HCT116 (cell line): ENCODE data around the gene ACOT12. TPM values are rescaled to one million over a fixed set of nuclear protein-coding genes. Genes with fewer than 3 reads are reported as not detected.

Experiments used
- ATAC-seq: fragments of 200-7000 bp; cut with Tn5 transposase; 2 replicates; pipeline ENCODE4 v1.9.1; 2020; ENCODE audit warnings: mild to moderate bottlenecking, moderate library complexity
- BruUV-seq: library from RNA; stranded (reverse); fragments of 400-500 nt; replicated peaks from 2 replicates; lab custom pipeline; 2021; lab: Mats Ljungman, UMichigan
- CTCF ChIA-PET: fragments of 300-600 bp; sonication (Branson Sonifier 250); formaldehyde crosslinking; loops from one replicate; lab custom pipeline; 2021; ENCODE audit warnings: antibody characterized with exemption; lab: Charles Lee
- POLR2A ChIA-PET: fragments of 300-600, 350-600 bp; sonication (Branson Sonifier 250); formaldehyde crosslinking; loops from one replicate; lab custom pipeline; 2021; ENCODE audit warnings: antibody characterized with exemption; lab: Charles Lee
- RAD21 ChIA-PET, 2 experiments: fragments of 300-600 bp; sonication (Branson Sonifier 250); formaldehyde crosslinking; loops; one replicate each; lab custom pipeline; 2023; ENCODE audit warnings: low total read pairs in 2 of 2; ENCODE audit not compliant: uncharacterized antibody in 2 of 2, unreplicated experiment in 2 of 2, low non-redundant PET in 1 of 2; lab: Charles Lee
- DNase-seq: peaks from one replicate; pipeline ENCODE4 v3.0.0-alpha.2; 2010; ENCODE audit warnings: low read depth, low spot score
- H2AFZ ChIP-seq: fragments of 200-600 bp; shearing (Covaris generic), sonication (generic); 2 replicates; pipeline ENCODE4 v1.6.1; 2017; ENCODE audit warnings: low read depth, mixed run types, mixed read lengths, antibody characterized with exemption, low read length; ENCODE audit not compliant: poor library complexity, severe bottlenecking
- H3K27ac ChIP-seq: 2 replicates; pipeline ENCODE4 v1.5.1; 2012; ENCODE audit warnings: low read depth, low read length
- H3K27me3 ChIP-seq: fragments of 200-600 bp; sonication (generic); 2 replicates; pipeline ENCODE4 v1.6.1; 2016; ENCODE audit warnings: mixed run types, low read length, mixed read lengths; ENCODE audit not compliant: insufficient read depth
- H3K36me3 ChIP-seq, 2 experiments: fragments of 200-500 bp in 1 of 2; fragments of 200-600 bp in 1 of 2; sonication (Bioruptor generic) in 1 of 2; sonication (generic) in 1 of 2; 2 replicates each; pipeline versions ENCODE4 v1.5.1 to v1.6.1; 2014 to 2016; ENCODE audit warnings: low read length in 2 of 2, inconsistent platforms in 1 of 2, mixed read lengths in 1 of 2, mixed run types in 1 of 2; ENCODE audit not compliant: insufficient read depth in 2 of 2, control insufficient read depth in 1 of 2
- H3K4me1 ChIP-seq, 2 experiments: fragments of 200-600 bp in 1 of 2; sonication (generic) in 1 of 2; 2 replicates each; pipeline versions ENCODE4 v1.5.1 to v1.6.1; 2012 to 2017; ENCODE audit warnings: low read length in 2 of 2, inconsistent platforms in 1 of 2, mild to moderate bottlenecking in 1 of 2, mixed read lengths in 1 of 2, mixed run types in 1 of 2, moderate library complexity in 1 of 2; ENCODE audit not compliant: insufficient read depth in 2 of 2, control insufficient read depth in 1 of 2
- H3K4me2 ChIP-seq: fragments of 200-600 bp; sonication (generic); 2 replicates; pipeline ENCODE4 v1.6.1; 2017; ENCODE audit warnings: mixed run types, low read length, mixed read lengths
- H3K4me3 ChIP-seq, 2 experiments: fragments of 200-600 bp in 1 of 2; sonication (generic) in 1 of 2; replicated peaks in 1 of 2; 2 replicates each; pipeline ENCODE4 v1.5.1; 2011 to 2016; ENCODE audit warnings: low read length in 2 of 2, control low read depth in 1 of 2, low read depth in 1 of 2, mild to moderate bottlenecking in 1 of 2, mixed read lengths in 1 of 2, mixed run types in 1 of 2
- H3K79me2 ChIP-seq: fragments of 200-600 bp; sonication (generic); 2 replicates; pipeline ENCODE4 v1.6.1; 2017; ENCODE audit warnings: mild to moderate bottlenecking, mixed run types, low read length, moderate library complexity, mixed read lengths; ENCODE audit not compliant: insufficient read depth
- H3K9ac ChIP-seq: fragments of 200-600 bp; sonication (generic); 2 replicates; pipeline ENCODE4 v1.6.1; 2016; ENCODE audit warnings: low read length, mixed read lengths
- H3K9me2 ChIP-seq: fragments of 200-600 bp; sonication (generic), shearing (Covaris generic); 2 replicates; pipeline ENCODE4 v1.6.1; 2017; ENCODE audit warnings: mixed run types, mild to moderate bottlenecking, moderate library complexity; ENCODE audit not compliant: insufficient read depth
- H3K9me3 ChIP-seq, 2 experiments: fragments of 200-500 bp in 1 of 2; fragments of 200-600 bp in 1 of 2; sonication (Bioruptor generic) in 1 of 2; sonication (generic) in 1 of 2; 2 replicates each; pipeline ENCODE4 v1.6.1; 2014 to 2017; ENCODE audit warnings: low read length in 2 of 2, mixed read lengths in 2 of 2, inconsistent platforms in 1 of 2, low read depth in 1 of 2, mild to moderate bottlenecking in 1 of 2, mixed run types in 1 of 2, moderate library complexity in 1 of 2; ENCODE audit not compliant: control insufficient read depth in 1 of 2, insufficient read depth in 1 of 2
- H4K20me1 ChIP-seq: fragments of 200-600 bp; sonication (generic), shearing (Covaris generic); 2 replicates; pipeline ENCODE4 v1.6.1; 2017; ENCODE audit warnings: mixed run types, mild to moderate bottlenecking, moderate library complexity; ENCODE audit not compliant: insufficient read depth
- CEBPB ChIP-seq: IDR thresholded peaks from 2 replicates; pipeline ENCODE4 v1.6.1; 2012; ENCODE audit warnings: low read depth
- EGR1 ChIP-seq: IDR thresholded peaks from 2 replicates; pipeline ENCODE4 v1.6.1; 2012; ENCODE audit warnings: low read depth
- ELF1 ChIP-seq: IDR thresholded peaks from 2 replicates; pipeline ENCODE4 v1.6.1; 2012; ENCODE audit warnings: low read depth, borderline replicate concordance
- EZH2 ChIP-seq: fragments of 200-600 bp; sonication (generic); IDR thresholded peaks from 2 replicates; pipeline ENCODE4 v1.6.1; 2017; ENCODE audit warnings: antibody characterized with exemption, mixed run types
- JUND ChIP-seq: IDR thresholded peaks from 2 replicates; pipeline ENCODE4 v1.6.1; 2012
- POLR2A ChIP-seq: IDR thresholded peaks from 2 replicates; pipeline ENCODE4 v1.7.0; 2011; ENCODE audit warnings: borderline replicate concordance; ENCODE audit not compliant: insufficient read depth, insufficient read length; ENCODE audit errors: extremely low read depth
- POLR2AphosphoS5 ChIP-seq: IDR thresholded peaks from 2 replicates; pipeline ENCODE4 v1.6.1; 2011; ENCODE audit warnings: mild to moderate bottlenecking, low read depth, low read length, moderate library complexity
- REST ChIP-seq: IDR thresholded peaks from 2 replicates; pipeline ENCODE4 v1.6.1; 2012; ENCODE audit warnings: low read depth
- SIN3A ChIP-seq: IDR thresholded peaks from 2 replicates; pipeline ENCODE4 v1.6.1; 2012; ENCODE audit warnings: low read depth
- SRF ChIP-seq: IDR thresholded peaks from 2 replicates; pipeline ENCODE4 v1.6.1; 2012; ENCODE audit warnings: low read depth
- TCF7L2 ChIP-seq: IDR thresholded peaks from 2 replicates; pipeline ENCODE4 v1.7.0; 2011; ENCODE audit warnings: borderline replicate concordance, inconsistent platforms; ENCODE audit not compliant: insufficient read depth, insufficient read length; ENCODE audit errors: extremely low read depth
- ZBTB33 ChIP-seq: IDR thresholded peaks from 2 replicates; pipeline ENCODE4 v1.6.1; 2011; ENCODE audit warnings: mild to moderate bottlenecking, low read length, moderate library complexity; ENCODE audit not compliant: insufficient replicate concordance; ENCODE audit errors: extremely low read depth
- ZNF274 ChIP-seq: fragments of 200-500 bp; sonication (Bioruptor generic); IDR thresholded peaks from 2 replicates; pipeline ENCODE4 v1.6.1; 2014; ENCODE audit warnings: mild to moderate bottlenecking, low read depth, low read length, inconsistent platforms
- intact Hi-C: fragments of 100-400 bp; cut with micrococcal nuclease; formaldehyde crosslinking; loops from 2 replicates; pipeline ENCODE4 v1.10.0; 2022
- total RNA-seq: library from RNA; stranded (reverse); gene quantifications from one replicate; pipeline ENCODE4 v1.2.1, GENCODE V29; 2021; ENCODE audit not compliant: unreplicated experiment

The ACOT12 gene
- total RNA-seq, 1 experiment from 2014 or later: not detected

DNA sequence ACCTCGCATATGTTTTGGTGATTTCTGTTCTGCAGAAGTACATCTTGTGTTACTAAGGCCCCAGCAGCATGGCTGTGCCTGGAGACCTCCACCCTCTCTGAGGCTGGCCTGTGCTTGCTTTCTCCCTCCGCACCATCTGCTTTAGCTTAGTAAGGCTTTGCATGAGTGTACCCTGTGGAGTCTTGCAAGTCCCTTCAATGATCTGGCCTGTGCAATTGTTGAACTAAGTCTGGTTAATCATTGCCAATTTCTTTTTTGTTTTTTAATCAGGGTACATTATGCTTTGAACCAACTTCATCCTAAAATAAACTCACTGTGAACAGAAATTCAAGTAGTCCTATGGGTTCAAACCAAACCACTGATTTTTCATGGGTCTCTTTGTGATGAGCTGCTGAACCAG is 32.3 kb downstream of the ACOT12 start:
- H3K4me2 ChIP-seq: no peak overlapping the region
- ATAC-seq (no peak), DNase-seq (no peak)
- TF ChIP-seq SRF (no peak), ZBTB33 (no peak), ZNF274 (no peak), EZH2 (no peak), ELF1 (no peak), CEBPB (no peak), POLR2AphosphoS5 (no peak), JUND (no peak)
- ChIA-PET CTCF (no interaction called here), POLR2A (no interaction called here), RAD21 (no interaction called here)
- no peaks in the 10 kb centered on the region for H3K36me3 ChIP-seq
- no peak overlapping the region for H3K4me3 ChIP-seq
- H3K79me2 ChIP-seq: no peaks in the 10 kb centered on the region
- peaks cover 0 to 7% of the 10 kb centered on the region in 2 experiments; a peak in 1 of 4 replicates for H3K4me1 ChIP-seq
- H4K20me1 ChIP-seq: no peaks in the 10 kb centered on the region
- no peak overlapping the region for H2AFZ ChIP-seq
- H3K27ac ChIP-seq: no peak overlapping the region
- no peaks in the 10 kb centered on the region for H3K9me2 ChIP-seq
- no peaks in the 10 kb centered on the region for H3K27me3 ChIP-seq
- BruUV-seq: no TSS peak
- H3K9me3 ChIP-seq: no peaks in the 10 kb centered on the region
- intact Hi-C loops: no loop called here
- H3K9ac ChIP-seq: no peak overlapping the region

DNA sequence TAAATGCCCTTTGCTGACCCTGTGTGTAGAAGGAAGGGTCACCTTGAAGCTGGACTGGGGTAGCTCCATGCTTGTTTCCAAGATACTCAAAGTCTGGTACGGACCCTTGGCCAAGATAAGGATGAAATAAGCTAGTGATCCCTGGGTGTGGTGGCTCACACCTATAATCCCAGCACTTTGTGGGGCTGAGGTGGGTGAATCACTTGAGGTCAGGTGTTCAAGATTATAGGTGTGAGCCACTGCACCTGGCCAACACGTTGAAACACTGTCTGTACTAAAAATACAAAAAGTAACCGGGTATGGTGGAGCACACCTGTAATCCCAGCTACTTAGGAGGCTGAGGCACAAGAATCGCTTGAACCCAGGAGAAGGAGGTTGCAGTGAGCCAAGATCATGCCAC is 33.3 kb downstream of the ACOT12 start:
- no TSS peak for BruUV-seq
- no peaks in the 10 kb centered on the region for H4K20me1 ChIP-seq
- H3K27ac ChIP-seq: no peak overlapping the region
- no peak overlapping the region for H2AFZ ChIP-seq
- ATAC-seq (no peak), DNase-seq (no peak)
- H3K9me2 ChIP-seq: no peaks in the 10 kb centered on the region
- ChIA-PET CTCF (no interaction called here), POLR2A (no interaction called here), RAD21 (no interaction called here)
- H3K9ac ChIP-seq: no peak overlapping the region
- H3K9me3 ChIP-seq: no peaks in the 10 kb centered on the region
- no peak overlapping the region for H3K4me2 ChIP-seq
- intact Hi-C loops: no loop called here
- no peak overlapping the region for H3K4me3 ChIP-seq
- H3K4me1 ChIP-seq: peaks cover 0 to 7% of the 10 kb centered on the region in 2 experiments; a peak in 1 of 4 replicates
- H3K36me3 ChIP-seq: no peaks in the 10 kb centered on the region
- H3K27me3 ChIP-seq: no peaks in the 10 kb centered on the region
- no peaks in the 10 kb centered on the region for H3K79me2 ChIP-seq
- TF ChIP-seq EGR1 (no peak), REST (no peak), ZBTB33 (no peak), POLR2A (no peak), SIN3A (no peak), TCF7L2 (no peak), ELF1 (no peak)
